Suprapubic skin (tissue), 3 donors: Measurements from ENCODE around the gene A3GALT2.

ENCODE experiments used
- CTCF ChIP-seq, 2 donors: fragments of 200-600 bp in 1 of 2; fragments of 450-650 bp in 1 of 2; sonication (generic) in 1 of 2; IDR thresholded peaks; one replicate each; pipeline ENCODE4 v1.5.1; 2016 to 2019; ENCODE audit warnings: antibody characterized with exemption in 2 of 2, mild to moderate bottlenecking in 1 of 2, moderate library complexity in 1 of 2
- POLR2A ChIP-seq, 2 donors: fragments of 450-650 bp; IDR thresholded peaks; one replicate each; pipeline ENCODE4 v1.6.1; 2017; ENCODE audit warnings: antibody characterized with exemption in 2 of 2, mild to moderate bottlenecking in 2 of 2, moderate library complexity in 2 of 2

GRCh38 chr1:33367485-33368405 lies 46.8 kb upstream of the A3GALT2 start:
- TF ChIP-seq POLR2A (IDR thresholded peaks at IDR 0.05) (no peak), CTCF (IDR thresholded peaks at IDR 0.05) (peak; percentile 94 to 96)
